Upper lobe of left lung (tissue), 6 donors: ENCODE measurements around the gene FUT8. TPM values are rescaled to one million over a fixed set of nuclear protein-coding genes. Genes with fewer than 3 reads are reported as not detected.

Source experiments
- ATAC-seq, 2 donors: fragments of 200-7000 bp; cut with Tn5 transposase; one replicate each; pipeline ENCODE4 v1.9.1; 2022; ENCODE audit warnings: mild to moderate bottlenecking in 2 of 2, moderate library complexity in 2 of 2; ENCODE audit not compliant: low FRiP score in 2 of 2
- DNase-seq, 2 donors: peaks; one replicate each; pipeline ENCODE4 v3.0.0-alpha.2; 2019 to 2020
- H3K27ac ChIP-seq, 4 donors: fragments of 200-600 bp; sonication (generic); one replicate each; pipeline ENCODE4 v1.5.1; 2016 to 2019
- H3K27me3 ChIP-seq, 4 donors: fragments of 200-600 bp; sonication (generic); one replicate each; pipeline ENCODE4 v1.5.1; 2017 to 2019
- H3K36me3 ChIP-seq, 4 donors: fragments of 200-600 bp; sonication (generic); one replicate each; pipeline ENCODE4 v1.5.1; 2016 to 2019
- H3K4me1 ChIP-seq, 4 donors: fragments of 200-600 bp; sonication (generic); one replicate each; pipeline ENCODE4 v1.5.1; 2018 to 2019
- H3K4me3 ChIP-seq, 4 donors: fragments of 200-600 bp; sonication (generic); one replicate each; pipeline ENCODE4 v1.5.1; 2017 to 2019; ENCODE audit warnings: mild to moderate bottlenecking in 2 of 4, moderate library complexity in 1 of 4
- H3K9me3 ChIP-seq, 4 donors: fragments of 200-600 bp; sonication (generic); one replicate each; pipeline ENCODE4 v1.5.1; 2018 to 2019
- EP300 ChIP-seq, 4 donors: sonication (generic); formaldehyde crosslinking; IDR thresholded peaks; one replicate each; pipeline ENCODE4 v1.5.1; 2017; ENCODE audit warnings: antibody characterized with exemption in 4 of 4, control low read depth in 2 of 4
- POLR2A ChIP-seq, 4 donors: fragments of 450-650 bp; IDR thresholded peaks; one replicate each; pipeline ENCODE4 v1.5.1; 2016 to 2017; ENCODE audit warnings: antibody characterized with exemption in 4 of 4, mild to moderate bottlenecking in 2 of 4
- POLR2AphosphoS5 ChIP-seq, 2 donors: sonication (generic); formaldehyde crosslinking; IDR thresholded peaks; one replicate each; pipeline ENCODE4 v1.5.1; 2017; ENCODE audit warnings: antibody characterized with exemption in 2 of 2
- WGBS, 2 donors: methylation state at CpG; one replicate each; pipeline ENCODE4 v1.1.5; 2017 to 2018; 5-methylcytosine and 5-hydroxymethylcytosine counted together
- total RNA-seq, 6 donors: library from RNA; depleted of rRNA in 4 of 6; stranded (reverse); fragments of >200 nt in 4 of 6; gene quantifications; one replicate each; pipeline versions ENCODE4 v1.1.0 to v1.2.1, GENCODE V29; 2016 to 2021
- TF ChIP-seq, protein P1 (sequence below), 6 experiments: fragments of 450-650 bp in 4 of 6; fragments of 200-600 bp in 2 of 6; sonication (generic) in 2 of 6; IDR thresholded peaks; one replicate each; pipeline ENCODE4 v1.5.1; 2016 to 2019; ENCODE audit warnings: antibody characterized with exemption in 6 of 6
- donor health status: DM: no; HTN: no; CAD: no; lungs with moderate emphysema.
- donor health status: DM: no; HTN: yes; CAD: no; lungs with severe emphysema.

The FUT8 gene
- total RNA-seq, 6 donors from 2014 or later: 17.3 to 38.8 (median 29.1) TPM

DNA sequence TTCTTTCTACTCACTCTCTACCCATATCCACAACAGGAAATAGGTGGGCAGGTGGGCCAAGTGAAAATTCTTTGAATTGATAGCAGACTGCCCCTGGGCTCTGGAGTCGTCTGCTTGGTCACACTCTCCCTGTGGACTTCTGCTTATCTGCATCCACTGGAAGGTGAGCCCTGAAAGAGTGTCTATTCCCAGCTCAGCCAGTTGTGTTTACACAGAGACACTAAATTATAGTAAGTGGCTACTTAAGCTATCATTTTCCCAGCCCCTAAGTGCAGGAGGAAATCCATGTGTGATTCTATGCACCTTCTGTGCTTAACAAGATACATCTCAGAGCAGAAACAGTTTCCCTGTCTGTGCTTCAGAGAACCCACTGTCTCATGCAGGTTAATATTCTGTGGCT is 338.4 kb downstream of the FUT8 start:
- H3K4me1 ChIP-seq: no peaks in the 10 kb centered on the region
- no peak overlapping the region for H3K4me3 ChIP-seq
- no peaks in the 10 kb centered on the region for H3K9me3 ChIP-seq
- ATAC-seq (no peak), DNase-seq (no peak)
- H3K27ac ChIP-seq: no peak overlapping the region
- H3K27me3 ChIP-seq: no peaks in the 10 kb centered on the region
- no peaks in the 10 kb centered on the region for H3K36me3 ChIP-seq
- TF ChIP-seq EP300 (IDR thresholded peaks at IDR 0.05): no peak
- no peak for TF ChIP-seq POLR2A (IDR thresholded peaks at IDR 0.05)
- TF ChIP-seq, protein P1, sequence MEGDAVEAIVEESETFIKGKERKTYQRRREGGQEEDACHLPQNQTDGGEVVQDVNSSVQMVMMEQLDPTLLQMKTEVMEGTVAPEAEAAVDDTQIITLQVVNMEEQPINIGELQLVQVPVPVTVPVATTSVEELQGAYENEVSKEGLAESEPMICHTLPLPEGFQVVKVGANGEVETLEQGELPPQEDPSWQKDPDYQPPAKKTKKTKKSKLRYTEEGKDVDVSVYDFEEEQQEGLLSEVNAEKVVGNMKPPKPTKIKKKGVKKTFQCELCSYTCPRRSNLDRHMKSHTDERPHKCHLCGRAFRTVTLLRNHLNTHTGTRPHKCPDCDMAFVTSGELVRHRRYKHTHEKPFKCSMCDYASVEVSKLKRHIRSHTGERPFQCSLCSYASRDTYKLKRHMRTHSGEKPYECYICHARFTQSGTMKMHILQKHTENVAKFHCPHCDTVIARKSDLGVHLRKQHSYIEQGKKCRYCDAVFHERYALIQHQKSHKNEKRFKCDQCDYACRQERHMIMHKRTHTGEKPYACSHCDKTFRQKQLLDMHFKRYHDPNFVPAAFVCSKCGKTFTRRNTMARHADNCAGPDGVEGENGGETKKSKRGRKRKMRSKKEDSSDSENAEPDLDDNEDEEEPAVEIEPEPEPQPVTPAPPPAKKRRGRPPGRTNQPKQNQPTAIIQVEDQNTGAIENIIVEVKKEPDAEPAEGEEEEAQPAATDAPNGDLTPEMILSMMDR (IDR thresholded peaks at IDR 0.05): no peak
- TF ChIP-seq POLR2AphosphoS5 (IDR thresholded peaks at IDR 0.05): no peak
- 33 to 43% methylated on average over 1 of the region's 1 CpG for WGBS, 2 donors

DNA sequence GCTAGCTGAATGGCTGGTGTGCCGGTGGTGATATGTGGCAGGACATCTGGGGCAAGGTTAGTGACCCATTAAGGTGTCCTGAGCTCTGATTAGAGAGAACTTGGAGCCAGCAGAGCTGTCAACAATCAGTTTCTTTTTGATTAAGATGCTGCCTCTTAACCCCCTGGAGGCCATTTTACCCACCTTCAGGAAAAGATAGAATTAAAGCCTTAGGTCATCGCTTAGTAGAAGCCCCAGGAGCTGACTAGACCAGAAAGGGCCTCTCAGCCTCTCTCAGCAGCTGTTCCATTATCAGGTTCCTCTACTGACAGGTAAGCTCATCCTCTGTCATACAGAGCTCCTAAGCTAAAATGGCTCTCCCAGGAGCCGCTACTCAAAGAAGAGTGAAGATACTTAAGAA is 339.0 kb downstream of the FUT8 start:
- TF ChIP-seq POLR2AphosphoS5 (IDR thresholded peaks at IDR 0.05): no peak
- TF ChIP-seq, protein P1 (IDR thresholded peaks at IDR 0.05): no peak
- no peak for TF ChIP-seq EP300 (IDR thresholded peaks at IDR 0.05)
- no peak for TF ChIP-seq POLR2A (IDR thresholded peaks at IDR 0.05)
- Histone ChIP-seq H3K9me3 (no peaks in the 10 kb centered on the region), H3K4me3 (no peak overlapping the region), H3K36me3 (no peaks in the 10 kb centered on the region), H3K4me1 (no peaks in the 10 kb centered on the region), H3K27ac (no peak overlapping the region), H3K27me3 (no peaks in the 10 kb centered on the region)
- no peak for DNase-seq
- no peak for ATAC-seq
- 70 to 78% methylated on average over 3 of the region's 3 CpGs for WGBS, 2 donors

GRCh38 chr14:65753061-65753460 is 340.5 kb downstream of the FUT8 start:
- 88 to 93% methylated on average over 5 of the region's 5 CpGs for WGBS, 2 donors
- H3K4me3 ChIP-seq: no peak overlapping the region

GRCh38 chr14:65755331-65755730 is 342.8 kb downstream of the FUT8 start:
- H3K27me3 ChIP-seq: no peaks in the 10 kb centered on the region
- H3K27ac ChIP-seq: no peak overlapping the region
- no peaks in the 10 kb centered on the region for H3K36me3 ChIP-seq
- no peaks in the 10 kb centered on the region for H3K9me3 ChIP-seq
- ATAC-seq (no peak), DNase-seq (no peak)
- H3K4me1 ChIP-seq: no peaks in the 10 kb centered on the region
- 84 to 91% methylated on average over 6 of the region's 6 CpGs for WGBS, 2 donors
- H3K4me3 ChIP-seq: no peak overlapping the region
- TF ChIP-seq EP300 (IDR thresholded peaks at IDR 0.05) (no peak), POLR2AphosphoS5 (IDR thresholded peaks at IDR 0.05) (no peak), POLR2A (IDR thresholded peaks at IDR 0.05) (no peak)
- TF ChIP-seq, protein P1 (IDR thresholded peaks at IDR 0.05): no peak

More at GRCh38 chr14:65753061-65753460, 340.5 kb downstream of the FUT8 start:
- no peak for ATAC-seq
- TF ChIP-seq POLR2AphosphoS5 (IDR thresholded peaks at IDR 0.05) (no peak), EP300 (IDR thresholded peaks at IDR 0.05) (no peak), POLR2A (IDR thresholded peaks at IDR 0.05) (no peak)
- TF ChIP-seq, protein P1 (IDR thresholded peaks at IDR 0.05): no peak
- no peaks in the 10 kb centered on the region for H3K9me3 ChIP-seq
- no peak for DNase-seq
- H3K36me3 ChIP-seq: no peaks in the 10 kb centered on the region
- H3K4me1 ChIP-seq: no peaks in the 10 kb centered on the region
- no peak overlapping the region for H3K27ac ChIP-seq
- no peaks in the 10 kb centered on the region for H3K27me3 ChIP-seq

DNA sequence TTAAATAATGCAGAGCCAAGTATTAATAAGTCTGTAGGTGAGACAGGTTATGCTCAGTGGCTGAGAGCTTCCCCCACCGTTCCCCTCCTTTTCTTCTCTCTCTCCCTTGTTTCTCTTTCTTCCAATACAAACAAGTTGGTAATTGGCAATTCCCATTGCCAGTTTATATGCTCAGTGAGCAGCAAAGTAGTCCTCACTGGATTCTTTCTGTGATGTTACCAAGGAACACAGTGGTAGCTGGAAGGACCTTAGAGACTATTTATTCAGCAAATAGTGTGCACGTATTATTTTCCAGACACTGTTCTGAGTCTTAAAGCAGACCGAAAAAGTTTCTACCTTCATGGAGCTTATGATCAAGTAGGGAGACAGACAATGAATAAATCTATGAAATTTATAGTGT is 344.4 kb downstream of the FUT8 start:
- no peaks in the 10 kb centered on the region for H3K4me1 ChIP-seq
- DNase-seq (no peak), ATAC-seq (no peak)
- 75 to 85% methylated on average over 3 of the region's 3 CpGs for WGBS, 2 donors
- no peaks in the 10 kb centered on the region for H3K9me3 ChIP-seq
- no peaks in the 10 kb centered on the region for H3K27me3 ChIP-seq
- no peak for TF ChIP-seq POLR2A (IDR thresholded peaks at IDR 0.05)
- TF ChIP-seq EP300 (IDR thresholded peaks at IDR 0.05): no peak
- TF ChIP-seq POLR2AphosphoS5 (IDR thresholded peaks at IDR 0.05): no peak
- TF ChIP-seq, protein P1 (IDR thresholded peaks at IDR 0.05): no peak
- H3K4me3 ChIP-seq: no peak overlapping the region
- H3K36me3 ChIP-seq: no peaks in the 10 kb centered on the region
- H3K27ac ChIP-seq: no peak overlapping the region
